HS-5 (cell line): Measurements from ENCODE around the gene CTAGE8.
"Not testable (repeated sequence)": the region's sequence is repeated elsewhere in the genome, so short reads cannot be mapped to it uniquely, and the experiment has no call there.

Experiments used
- DNase-seq: peaks from one replicate; pipeline ENCODE4 v3.0.0-alpha.2; 2012; ENCODE audit warnings: low read depth

The CTAGE8 gene

GRCh38 chr7:144255471-144255897, 13.6 kb downstream of the CTAGE8 start:
- no peak for DNase-seq

GRCh38 chr7:144252307-144252706, 16.8 kb downstream of the CTAGE8 start:
- not testable (repeated sequence) for DNase-seq

- not testable (repeated sequence) for DNase-seq
Measured at GRCh38 chr7:144247674-144248330, 21.3 kb downstream of the CTAGE8 start.

GRCh38 chr7:144246967-144247366, 22.1 kb downstream of the CTAGE8 start:
- not testable (repeated sequence) for DNase-seq

- DNase-seq: not testable (repeated sequence)
Measured at GRCh38 chr7:144245372-144245771, 23.7 kb downstream of the CTAGE8 start.

GRCh38 chr7:144239365-144239764, 29.7 kb downstream of the CTAGE8 start, which contains the start of gene OR2A42:
Gene OR2A42 (minus strand): TSS chr7:144239605. CDS start chr7:144232843, 6,762 bp downstream.
- DNase-seq: not testable (repeated sequence)

GRCh38 chr7:144238530-144239082, 30.5 kb downstream of the CTAGE8 start:
- not testable (repeated sequence) for DNase-seq

- DNase-seq: not testable (repeated sequence)
Measured at GRCh38 chr7:144233039-144233438, 36.0 kb downstream of the CTAGE8 start.

- DNase-seq: not testable (repeated sequence)
Measured at GRCh38 chr7:144231027-144231426, 38.1 kb downstream of the CTAGE8 start.

GRCh38 chr7:144228810-144229209, 40.3 kb downstream of the CTAGE8 start:
- not testable (repeated sequence) for DNase-seq

- DNase-seq: not testable (repeated sequence)
Measured at GRCh38 chr7:144226866-144227265, 42.2 kb downstream of the CTAGE8 start.

- not testable (repeated sequence) for DNase-seq
Measured at GRCh38 chr7:144223675-144224074, 45.4 kb downstream of the CTAGE8 start.

- DNase-seq: not testable (repeated sequence)
Measured at GRCh38 chr7:144220531-144220930, 48.6 kb downstream of the CTAGE8 start.

- DNase-seq: not testable (repeated sequence)
Measured at GRCh38 chr7:144219149-144219548, 49.9 kb downstream of the CTAGE8 start.

- DNase-seq: not testable (repeated sequence)
Measured at GRCh38 chr7:144218581-144218980, 50.5 kb downstream of the CTAGE8 start.

GRCh38 chr7:144217200-144217599, 51.9 kb downstream of the CTAGE8 start:
- DNase-seq: not testable (repeated sequence)
